NT2/D1 (cell line): ENCODE results near the gene TBC1D3.
"Not testable (repeated sequence)": the region's sequence is repeated elsewhere in the genome, so short reads cannot be mapped to it uniquely, and the experiment has no call there.

ENCODE experiments used
- DNase-seq: peaks from one replicate; pipeline ENCODE4 v3.0.0-alpha.2; 2011; ENCODE audit warnings: low read depth, low spot score
- H3K27me3 ChIP-seq: 2 replicates; pipeline ENCODE4 v1.6.0; 2011; ENCODE audit warnings: mild to moderate bottlenecking; ENCODE audit not compliant: insufficient read length, insufficient read depth
- H3K36me3 ChIP-seq: 2 replicates; pipeline ENCODE4 v1.6.1; 2011; ENCODE audit warnings: mild to moderate bottlenecking, low read length, mixed read lengths; ENCODE audit not compliant: insufficient read depth, insufficient read length
- H3K4me1 ChIP-seq: 2 replicates; pipeline ENCODE4 v1.5.1; 2011; ENCODE audit not compliant: insufficient read depth, insufficient read length
- H3K4me3 ChIP-seq: 2 replicates; pipeline ENCODE4 v1.5.1; 2011; ENCODE audit warnings: low read depth; ENCODE audit not compliant: insufficient read length
- H3K9ac ChIP-seq: 2 replicates; pipeline ENCODE4 v1.6.0; 2011; ENCODE audit warnings: low read depth; ENCODE audit not compliant: insufficient read length
- H3K9me3 ChIP-seq: 2 replicates; pipeline ENCODE4 v1.5.1; 2011; ENCODE audit warnings: mild to moderate bottlenecking, low read length; ENCODE audit not compliant: insufficient read depth

Gene TBC1D3

DNA sequence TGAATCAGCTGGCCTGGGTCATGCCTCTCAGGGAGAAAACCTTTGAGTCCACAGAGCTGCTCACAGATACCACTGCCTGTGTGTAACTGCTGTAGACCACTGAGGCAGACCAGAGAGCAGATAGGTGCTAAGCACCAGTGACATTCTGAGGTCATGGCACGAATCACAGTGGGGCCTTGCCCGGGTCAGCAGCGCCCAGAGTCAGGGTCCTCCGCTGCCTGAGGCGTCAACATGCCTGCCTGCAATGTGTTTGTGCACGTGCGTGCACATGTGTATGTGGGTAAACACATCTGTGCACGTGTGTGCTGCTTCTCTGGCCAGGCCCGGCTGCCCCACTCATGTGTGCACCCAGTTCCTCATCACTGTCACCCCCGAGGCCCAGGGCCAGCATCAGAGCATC lies at the start of gene TBC1D3:
Gene TBC1D3, minus strand, starts transcription at position 101 of the 400 bp plus-strand sequence. CDS start 1,526 bp downstream, outside the sequence.
- H3K4me3 ChIP-seq, DNase-seq, H3K4me1 ChIP-seq: not testable (repeated sequence)

GRCh38 chr17:38232790-38233189 lies 40.4 kb upstream of the TBC1D3 start:
- H3K9me3 ChIP-seq, H3K9ac ChIP-seq, DNase-seq, H3K36me3 ChIP-seq, H3K4me1 ChIP-seq, H3K27me3 ChIP-seq, H3K4me3 ChIP-seq: not testable (repeated sequence)

More for the DNA sequence above, at the start of gene TBC1D3:
- not testable (repeated sequence) for H3K27me3 ChIP-seq, H3K9me3 ChIP-seq, H3K9ac ChIP-seq, H3K36me3 ChIP-seq

- not testable (repeated sequence) for H3K4me1 ChIP-seq, H3K36me3 ChIP-seq, H3K9ac ChIP-seq, H3K4me3 ChIP-seq, H3K9me3 ChIP-seq, DNase-seq, H3K27me3 ChIP-seq
Observed at GRCh38 chr17:38225844-38226495, 33.6 kb upstream of the TBC1D3 start.

DNA sequence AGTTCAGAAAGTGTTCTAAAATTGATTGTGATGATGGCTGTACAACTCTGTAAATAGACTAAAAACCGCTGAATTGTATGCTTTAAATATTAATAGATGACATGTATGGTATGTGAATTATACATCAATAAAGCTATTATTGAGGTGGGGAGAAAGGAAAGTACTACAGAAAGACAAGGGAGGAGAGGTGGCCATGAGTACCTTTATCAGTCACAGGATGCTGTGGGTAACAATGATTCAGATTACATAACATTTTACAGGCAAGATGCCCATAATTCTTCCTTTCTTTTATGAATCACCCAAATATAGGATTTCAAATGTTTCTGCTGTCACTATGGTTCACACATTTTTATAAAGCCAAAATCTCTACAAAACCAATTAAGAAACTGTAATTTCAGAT lies 28.5 kb upstream of the TBC1D3 start:
- H3K9me3 ChIP-seq, H3K4me1 ChIP-seq, H3K4me3 ChIP-seq, H3K36me3 ChIP-seq, H3K27me3 ChIP-seq, DNase-seq, H3K9ac ChIP-seq: not testable (repeated sequence)

GRCh38 chr17:38200271-38200670 lies 7.9 kb upstream of the TBC1D3 start:
- H3K9ac ChIP-seq, H3K4me1 ChIP-seq, DNase-seq, H3K36me3 ChIP-seq, H3K9me3 ChIP-seq, H3K4me3 ChIP-seq, H3K27me3 ChIP-seq: not testable (repeated sequence)

DNA sequence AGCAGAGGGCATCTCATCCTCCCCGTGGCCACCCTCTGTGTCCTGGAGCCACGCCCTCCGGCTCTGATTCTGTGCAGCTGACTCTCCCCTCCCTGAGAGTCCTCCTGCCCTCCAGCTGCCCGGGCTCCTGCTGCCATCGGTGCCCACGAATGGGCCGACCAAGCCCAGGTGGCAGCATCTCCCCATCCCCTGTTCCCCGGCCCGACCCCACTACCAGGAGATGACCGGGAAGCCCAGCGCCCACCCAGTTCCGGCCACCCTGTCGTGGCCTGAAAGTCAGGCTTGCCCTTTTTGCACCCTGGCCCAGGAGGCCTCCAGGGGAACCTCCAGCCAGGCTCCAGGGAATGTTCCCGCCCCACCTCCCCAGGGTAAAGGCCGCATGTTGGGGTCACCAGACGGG lies 57.5 kb downstream of the TBC1D3 start:
- not testable (repeated sequence) for H3K4me1 ChIP-seq, H3K36me3 ChIP-seq, H3K27me3 ChIP-seq, H3K4me3 ChIP-seq, H3K9me3 ChIP-seq, DNase-seq, H3K9ac ChIP-seq
